Esophagus (tissue), 2 donors: Measurements from ENCODE around the gene KRT6C. TPM values are rescaled to one million over a fixed set of nuclear protein-coding genes. Genes with fewer than 3 reads are reported as not detected.
A peak's percentile ranks its signal among the peaks of the same experiment; 100 is the strongest.

Source experiments
- H3K27ac ChIP-seq, 2 donors: one replicate each; pipeline ENCODE4 v1.5.1; 2013; ENCODE audit warnings: low read depth in 2 of 2, mild to moderate bottlenecking in 2 of 2, inconsistent platforms in 1 of 2, low read length in 1 of 2, moderate library complexity in 1 of 2
- H3K27me3 ChIP-seq, 2 donors: one replicate each; pipeline ENCODE4 v1.6.1; 2013; ENCODE audit warnings: low read length in 2 of 2, control low read depth in 1 of 2, mild to moderate bottlenecking in 1 of 2; ENCODE audit not compliant: insufficient read depth in 2 of 2, control insufficient read depth in 1 of 2
- H3K36me3 ChIP-seq, 2 donors: one replicate each; pipeline ENCODE4 v1.6.1; 2013; ENCODE audit warnings: low read length in 1 of 2; ENCODE audit not compliant: control insufficient read depth in 2 of 2, insufficient read depth in 2 of 2
- H3K4me1 ChIP-seq, 2 donors: one replicate each; pipeline ENCODE4 v1.6.1; 2013; ENCODE audit warnings: low read length in 1 of 2; ENCODE audit not compliant: control insufficient read depth in 2 of 2, insufficient read depth in 2 of 2
- H3K4me3 ChIP-seq, 2 donors: one replicate each; pipeline ENCODE4 v1.5.1; 2013; ENCODE audit warnings: low read length in 2 of 2, mild to moderate bottlenecking in 2 of 2, low read depth in 1 of 2, moderate library complexity in 1 of 2
- H3K9me3 ChIP-seq, 2 donors: one replicate each; pipeline ENCODE4 v1.6.1; 2013; ENCODE audit warnings: mild to moderate bottlenecking in 2 of 2, low read depth in 1 of 2, low read length in 1 of 2, moderate library complexity in 1 of 2; ENCODE audit not compliant: control insufficient read depth in 2 of 2, insufficient read depth in 1 of 2
- WGBS, 2 donors: extraction: QIAGEN DNeasy Blood & Tissue Kit; methylation state at CpG; one replicate each; pipeline ENCODE4 v1.1.7; 2013; 5-methylcytosine and 5-hydroxymethylcytosine counted together
- polyA plus RNA-seq, 2 donors: library from polyadenylated mRNA; stranded (reverse); fragments of 200-250 nt; gene quantifications; one replicate each; pipeline ENCODE4 v1.2.3, GENCODE V29; 2013
- donor health status: healthy with polysubstance abuse.
- donor health status: Bipolar disorder and iron deficiency.

KRT6C gene
- polyA plus RNA-seq, 2 donors, result 229 to 427 TPM

- peak overlapping the region; percentile 59 to 85 for H3K27ac ChIP-seq
- H3K36me3 ChIP-seq, result peaks cover 0 to 15% of the 10 kb centered on the region in 2 donors
- H3K4me1 ChIP-seq, result peaks cover 3 to 7% of the 10 kb centered on the region in 2 donors
- WGBS, 2 donors, result 54 to 83% methylated on average over 14 of the region's 14 CpGs
- no peaks in the 10 kb centered on the region for H3K27me3 ChIP-seq
- no peaks in the 10 kb centered on the region for H3K9me3 ChIP-seq
- H3K4me3 ChIP-seq, result peak overlapping the region; percentile 46 to 57
These were observed 43.6 kb upstream of the KRT6C start for GRCh38 chr12:52517005-52517835.

- Histone ChIP-seq H3K27ac (peak overlapping the region; percentile 59 to 85), H3K27me3 (no peaks in the 10 kb centered on the region), H3K36me3 (peaks cover 0 to 15% of the 10 kb centered on the region in 2 donors), H3K4me3 (peak overlapping the region; percentile 46 to 57), H3K9me3 (no peaks in the 10 kb centered on the region), H3K4me1 (peaks cover 0 to 7% of the 10 kb centered on the region in 2 donors)
- 52 to 70% methylated on average over 15 of the region's 15 CpGs for WGBS, 2 donors
These were observed 42.6 kb upstream of the KRT6C start for GRCh38 chr12:52515927-52516831.

- Histone ChIP-seq H3K4me1 (peaks cover 0 to 7% of the 10 kb centered on the region in 2 donors), H3K9me3 (no peaks in the 10 kb centered on the region), H3K27me3 (no peaks in the 10 kb centered on the region), H3K4me3 (no peak overlapping the region), H3K27ac (peak overlapping the region; percentile 37 to 54), H3K36me3 (peaks cover 0 to 15% of the 10 kb centered on the region in 2 donors)
- 51 to 73% methylated on average over 1 of the region's 1 CpG for WGBS, 2 donors
These were observed 41.7 kb upstream of the KRT6C start for GRCh38 chr12:52515319-52515646.

GRCh38 chr12:52514471-52515318, 41.1 kb upstream of the KRT6C start:
- Histone ChIP-seq H3K36me3 (peaks cover 0 to 15% of the 10 kb centered on the region in 2 donors), H3K4me3 (no peak overlapping the region), H3K27ac (peak overlapping the region; percentile 37 to 54), H3K9me3 (no peaks in the 10 kb centered on the region), H3K4me1 (peaks cover 0 to 7% of the 10 kb centered on the region in 2 donors), H3K27me3 (no peaks in the 10 kb centered on the region)
- 56 to 59% methylated on average over 14 of the region's 14 CpGs for WGBS, 2 donors

- Histone ChIP-seq H3K36me3 (peaks cover 0 to 15% of the 10 kb centered on the region in 2 donors), H3K27me3 (no peaks in the 10 kb centered on the region), H3K4me3 (no peak overlapping the region), H3K4me1 (peaks cover 0 to 7% of the 10 kb centered on the region in 2 donors), H3K9me3 (no peaks in the 10 kb centered on the region), H3K27ac (no peak overlapping the region)
- WGBS, 2 donors, result 54 to 65% methylated on average over 6 of the region's 6 CpGs
These were observed 40.1 kb upstream of the KRT6C start for GRCh38 chr12:52513736-52514135.

- no peaks in the 10 kb centered on the region for H3K36me3 ChIP-seq
- H3K27me3 ChIP-seq, result no peaks in the 10 kb centered on the region
- no peak overlapping the region for H3K27ac ChIP-seq
- WGBS, 2 donors, result 74 to 79% methylated on average over 5 of the region's 5 CpGs
- no peaks in the 10 kb centered on the region for H3K9me3 ChIP-seq
- H3K4me3 ChIP-seq, result no peak overlapping the region
- H3K4me1 ChIP-seq, result no peaks in the 10 kb centered on the region
These were observed 34.6 kb upstream of the KRT6C start for GRCh38 chr12:52508211-52508610.

- no peaks in the 10 kb centered on the region for H3K27me3 ChIP-seq
- H3K9me3 ChIP-seq, result no peaks in the 10 kb centered on the region
- no peak overlapping the region for H3K27ac ChIP-seq
- H3K4me3 ChIP-seq, result no peak overlapping the region
- no peaks in the 10 kb centered on the region for H3K36me3 ChIP-seq
- no peaks in the 10 kb centered on the region for H3K4me1 ChIP-seq
- 35% methylated on average over 4 of the region's 4 CpGs for WGBS, 2 donors
These were observed 33.5 kb upstream of the KRT6C start for GRCh38 chr12:52506858-52507715.

- Histone ChIP-seq H3K4me3 (no peak overlapping the region), H3K36me3 (no peaks in the 10 kb centered on the region), H3K27me3 (no peaks in the 10 kb centered on the region), H3K9me3 (no peaks in the 10 kb centered on the region), H3K27ac (no peak overlapping the region), H3K4me1 (no peaks in the 10 kb centered on the region)
- WGBS, 2 donors, result 81 to 93% methylated on average over 1 of the region's 1 CpG
These were observed 29.3 kb upstream of the KRT6C start for GRCh38 chr12:52502877-52503276.
